DND-41 (cell line): ENCODE data around the gene DIAPH3.

Experiments
- CTCF ChIP-seq: IDR thresholded peaks from 2 replicates; pipeline ENCODE4 v1.5.1; 2012; ENCODE audit warnings: borderline replicate concordance, low read length, moderate library complexity, mild to moderate bottlenecking; ENCODE audit not compliant: poor library complexity, severe bottlenecking; ENCODE audit errors: extremely low read depth
- EZH2 ChIP-seq: IDR thresholded peaks from 3 replicates; pipeline ENCODE4 v1.6.1; 2012; ENCODE audit warnings: borderline replicate concordance, low read depth, mild to moderate bottlenecking, moderate library complexity, low read length, inconsistent platforms; ENCODE audit not compliant: severe bottlenecking

GRCh38 chr13:59883885-59884284 lies 279.8 kb downstream of the DIAPH3 start:
- TF ChIP-seq CTCF (no peak), EZH2 (no peak)
